HL-60 (cell line): Measurements from ENCODE around the gene NOVA2.

ENCODE experiments used
- CTCF ChIP-seq: IDR thresholded peaks from one replicate; pipeline ENCODE4 v1.5.1; 2011; ENCODE audit warnings: low read length, control low read depth, inconsistent platforms; ENCODE audit not compliant: insufficient read depth
- GABPA ChIP-seq: IDR thresholded peaks from 2 replicates; pipeline ENCODE4 v1.6.1; 2012; ENCODE audit warnings: low read depth
- POLR2AphosphoS5 ChIP-seq: IDR thresholded peaks from 2 replicates; pipeline ENCODE4 v1.6.1; 2012; ENCODE audit warnings: low read depth

GRCh38 chr19:45978156-45978555 is 4.5 kb upstream of the NOVA2 start:
- TF ChIP-seq CTCF (no peak), POLR2AphosphoS5 (no peak), GABPA (no peak)
